Measurements from ENCODE around the gene LCE2A.

DNA sequence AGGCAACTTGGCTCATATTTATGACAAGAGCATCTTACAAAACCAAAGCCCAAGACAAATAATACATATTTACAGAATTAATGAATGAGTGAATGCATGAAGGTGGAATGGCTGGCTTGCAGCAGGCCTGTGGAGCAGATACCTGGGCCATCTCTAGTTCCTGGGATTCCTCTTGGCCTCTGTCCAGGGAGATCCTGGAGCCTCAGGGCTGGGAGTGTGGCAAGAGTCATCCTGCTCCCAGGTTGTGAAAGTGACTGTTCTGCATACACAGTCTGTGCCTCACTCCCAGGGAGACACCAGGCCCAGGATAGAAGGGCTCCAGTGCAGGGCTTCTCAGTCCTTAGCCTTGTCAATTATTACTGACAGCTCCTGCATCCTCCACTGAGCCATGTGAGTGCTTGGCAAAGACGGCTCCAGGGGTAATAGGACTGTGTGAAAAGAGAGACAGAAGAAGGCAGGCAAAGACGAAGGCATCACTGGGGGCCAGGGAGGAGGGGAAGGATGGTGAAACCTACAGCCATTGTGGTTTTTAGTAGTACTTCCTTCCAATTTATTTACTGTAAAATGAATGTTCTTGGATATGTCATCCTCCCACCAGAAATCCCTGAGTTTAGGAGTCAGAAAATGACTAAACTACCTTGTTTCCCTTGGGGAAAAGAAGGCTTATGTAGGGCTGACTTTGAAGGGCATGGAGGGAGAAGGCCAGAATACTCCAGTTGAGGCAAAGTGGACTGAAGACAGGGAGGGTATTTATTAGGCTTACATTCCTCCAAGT is 45.4 kb downstream of the LCE2A start:
- TF ChIP-seq, protein P1, sequence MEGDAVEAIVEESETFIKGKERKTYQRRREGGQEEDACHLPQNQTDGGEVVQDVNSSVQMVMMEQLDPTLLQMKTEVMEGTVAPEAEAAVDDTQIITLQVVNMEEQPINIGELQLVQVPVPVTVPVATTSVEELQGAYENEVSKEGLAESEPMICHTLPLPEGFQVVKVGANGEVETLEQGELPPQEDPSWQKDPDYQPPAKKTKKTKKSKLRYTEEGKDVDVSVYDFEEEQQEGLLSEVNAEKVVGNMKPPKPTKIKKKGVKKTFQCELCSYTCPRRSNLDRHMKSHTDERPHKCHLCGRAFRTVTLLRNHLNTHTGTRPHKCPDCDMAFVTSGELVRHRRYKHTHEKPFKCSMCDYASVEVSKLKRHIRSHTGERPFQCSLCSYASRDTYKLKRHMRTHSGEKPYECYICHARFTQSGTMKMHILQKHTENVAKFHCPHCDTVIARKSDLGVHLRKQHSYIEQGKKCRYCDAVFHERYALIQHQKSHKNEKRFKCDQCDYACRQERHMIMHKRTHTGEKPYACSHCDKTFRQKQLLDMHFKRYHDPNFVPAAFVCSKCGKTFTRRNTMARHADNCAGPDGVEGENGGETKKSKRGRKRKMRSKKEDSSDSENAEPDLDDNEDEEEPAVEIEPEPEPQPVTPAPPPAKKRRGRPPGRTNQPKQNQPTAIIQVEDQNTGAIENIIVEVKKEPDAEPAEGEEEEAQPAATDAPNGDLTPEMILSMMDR (IDR thresholded peaks at IDR 0.05), result no peak
- no peak for TF ChIP-seq POLR2A (IDR thresholded peaks at IDR 0.05)
- TF ChIP-seq POLR2AphosphoS5 (IDR thresholded peaks at IDR 0.05), result no peak

All from prostate gland (tissue), 2 donors.